ENCODE results near the gene WDHD1.
"Not testable (repeated sequence)": the region's sequence is repeated elsewhere in the genome, so short reads cannot be mapped to it uniquely, and the experiment has no call there.

WDHD1 gene

GRCh38 chr14:55038708-55039107 is 11.8 kb upstream of the WDHD1 start:
- no peak for ATAC-seq
- TF ChIP-seq PATZ1 (CRISPR knock-in tag; IDR thresholded peaks at IDR 0.05; ENCODE audit: borderline replicate concordance) = no peak
- no peak for TF ChIP-seq ZC3H10 (CRISPR knock-in tag; IDR thresholded peaks at IDR 0.05)
- no peak for TF ChIP-seq ZNF70 (CRISPR knock-in tag; IDR thresholded peaks at IDR 0.05)
- TF ChIP-seq ESRRG (CRISPR knock-in tag; IDR thresholded peaks at IDR 0.05) = no peak
- TF ChIP-seq TSHZ2 (CRISPR knock-in tag; IDR thresholded peaks at IDR 0.05) = no peak
- no peak for TF ChIP-seq PPARA (CRISPR knock-in tag; IDR thresholded peaks at IDR 0.05; ENCODE audit: borderline replicate concordance)
- TF ChIP-seq ARNTL (CRISPR knock-in tag; IDR thresholded peaks at IDR 0.05; ENCODE audit: borderline replicate concordance, low read depth) = no peak
- no peak for TF ChIP-seq RARB (CRISPR knock-in tag; IDR thresholded peaks at IDR 0.05)
- TF ChIP-seq CREB5 (CRISPR knock-in tag; IDR thresholded peaks at IDR 0.05; ENCODE audit: low read depth) = no peak

DNA sequence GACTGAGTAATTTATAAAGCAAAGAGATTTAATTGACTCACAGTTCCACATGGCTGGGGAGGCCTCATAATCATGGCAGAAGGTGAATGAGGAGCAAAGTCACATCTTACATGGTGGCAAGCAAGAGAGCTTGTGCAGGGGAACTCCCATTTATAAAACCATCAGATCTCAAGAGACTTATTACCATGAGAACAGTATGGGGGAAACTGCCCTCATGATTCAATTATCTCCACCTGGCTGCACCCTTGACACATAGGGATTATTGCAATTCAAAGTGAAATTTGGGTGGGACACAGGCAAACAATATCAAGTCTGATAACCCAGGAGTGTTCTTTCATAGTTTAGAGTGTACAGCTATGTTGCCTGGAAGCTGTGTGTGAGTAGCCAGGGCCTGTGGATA is 11.1 kb upstream of the WDHD1 start:
- not testable (repeated sequence) for ATAC-seq

- TF ChIP-seq TSHZ2 (CRISPR knock-in tag; IDR thresholded peaks at IDR 0.05) (no peak), RARB (CRISPR knock-in tag; IDR thresholded peaks at IDR 0.05) (no peak), ZFP3 (CRISPR knock-in tag; IDR thresholded peaks at IDR 0.05) (no peak), ZNF70 (CRISPR knock-in tag; IDR thresholded peaks at IDR 0.05) (no peak), TOX (CRISPR knock-in tag; IDR thresholded peaks at IDR 0.05; ENCODE audit: borderline replicate concordance) (no peak), ESRRG (CRISPR knock-in tag; IDR thresholded peaks at IDR 0.05) (no peak), ZC3H10 (CRISPR knock-in tag; IDR thresholded peaks at IDR 0.05) (no peak), ISL1 (CRISPR knock-in tag; IDR thresholded peaks at IDR 0.05) (no peak), PATZ1 (CRISPR knock-in tag; IDR thresholded peaks at IDR 0.05; ENCODE audit: borderline replicate concordance) (no peak), POU6F1 (CRISPR knock-in tag; IDR thresholded peaks at IDR 0.05; ENCODE audit: borderline replicate concordance, low read depth) (no peak), SNAI2 (CRISPR knock-in tag; IDR thresholded peaks at IDR 0.05) (no peak)
- TF ChIP-seq, protein P1, sequence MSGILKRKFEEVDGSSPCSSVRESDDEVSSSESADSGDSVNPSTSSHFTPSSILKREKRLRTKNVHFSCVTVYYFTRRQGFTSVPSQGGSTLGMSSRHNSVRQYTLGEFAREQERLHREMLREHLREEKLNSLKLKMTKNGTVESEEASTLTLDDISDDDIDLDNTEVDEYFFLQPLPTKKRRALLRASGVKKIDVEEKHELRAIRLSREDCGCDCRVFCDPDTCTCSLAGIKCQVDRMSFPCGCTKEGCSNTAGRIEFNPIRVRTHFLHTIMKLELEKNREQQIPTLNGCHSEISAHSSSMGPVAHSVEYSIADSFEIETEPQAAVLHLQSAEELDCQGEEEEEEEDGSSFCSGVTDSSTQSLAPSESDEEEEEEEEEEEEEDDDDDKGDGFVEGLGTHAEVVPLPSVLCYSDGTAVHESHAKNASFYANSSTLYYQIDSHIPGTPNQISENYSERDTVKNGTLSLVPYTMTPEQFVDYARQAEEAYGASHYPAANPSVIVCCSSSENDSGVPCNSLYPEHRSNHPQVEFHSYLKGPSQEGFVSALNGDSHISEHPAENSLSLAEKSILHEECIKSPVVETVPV (CRISPR knock-in tag; IDR thresholded peaks at IDR 0.05) = no peak
- no peak for ATAC-seq
Measured at GRCh38 chr14:55031190-55031589, 4.3 kb upstream of the WDHD1 start.

Data from SK-N-SH treated with all-trans-retinoic acid at 6 μM for 48 hours (cell line).